OCI-LY1 (cell line): ENCODE data around the gene SH2B2.
"Not testable (repeated sequence)": the region's sequence is repeated elsewhere in the genome, so short reads cannot be mapped to it uniquely, and the experiment has no call there.

Experiments used
- EZH2 ChIP-seq: fragments of 200-600 bp; sonication (generic), shearing (Covaris generic); IDR thresholded peaks from 2 replicates; pipeline ENCODE4 v1.8.0; 2017; ENCODE audit warnings: borderline replicate concordance, mixed run types, mild to moderate bottlenecking, antibody characterized with exemption, low read length, moderate library complexity, mixed read lengths
- TF ChIP-seq, protein P1 (sequence below): fragments of 200-600 bp; sonication (generic), shearing (Covaris generic); IDR thresholded peaks from 2 replicates; pipeline ENCODE4 v1.5.1; 2017; ENCODE audit warnings: mild to moderate bottlenecking, antibody characterized with exemption, low read length, moderate library complexity, mixed read lengths

GRCh38 chr7:102337002-102337401 is 50.3 kb downstream of the SH2B2 start:
- TF ChIP-seq EZH2: not testable (repeated sequence)
- TF ChIP-seq, protein P1, sequence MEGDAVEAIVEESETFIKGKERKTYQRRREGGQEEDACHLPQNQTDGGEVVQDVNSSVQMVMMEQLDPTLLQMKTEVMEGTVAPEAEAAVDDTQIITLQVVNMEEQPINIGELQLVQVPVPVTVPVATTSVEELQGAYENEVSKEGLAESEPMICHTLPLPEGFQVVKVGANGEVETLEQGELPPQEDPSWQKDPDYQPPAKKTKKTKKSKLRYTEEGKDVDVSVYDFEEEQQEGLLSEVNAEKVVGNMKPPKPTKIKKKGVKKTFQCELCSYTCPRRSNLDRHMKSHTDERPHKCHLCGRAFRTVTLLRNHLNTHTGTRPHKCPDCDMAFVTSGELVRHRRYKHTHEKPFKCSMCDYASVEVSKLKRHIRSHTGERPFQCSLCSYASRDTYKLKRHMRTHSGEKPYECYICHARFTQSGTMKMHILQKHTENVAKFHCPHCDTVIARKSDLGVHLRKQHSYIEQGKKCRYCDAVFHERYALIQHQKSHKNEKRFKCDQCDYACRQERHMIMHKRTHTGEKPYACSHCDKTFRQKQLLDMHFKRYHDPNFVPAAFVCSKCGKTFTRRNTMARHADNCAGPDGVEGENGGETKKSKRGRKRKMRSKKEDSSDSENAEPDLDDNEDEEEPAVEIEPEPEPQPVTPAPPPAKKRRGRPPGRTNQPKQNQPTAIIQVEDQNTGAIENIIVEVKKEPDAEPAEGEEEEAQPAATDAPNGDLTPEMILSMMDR: not testable (repeated sequence)
